K562 (cell line): ENCODE data around the gene U2AF1L4.

Source experiments
- CTCF ChIP-seq, 3 experiments: IDR thresholded peaks in 2 of 3; conservative IDR thresholded peaks in 1 of 3; 2 replicates each; pipeline ENCODE4 v1.5.1; 2011 to 2012; ENCODE audit warnings: low read length in 3 of 3, mild to moderate bottlenecking in 3 of 3, control low read depth in 2 of 3, improper control_type of control experiment in 1 of 3, inconsistent platforms in 1 of 3, low read depth in 1 of 3, mixed read lengths in 1 of 3, moderate library complexity in 1 of 3; ENCODE audit not compliant: insufficient read depth in 2 of 3
- IRF1 ChIP-seq: sonication (generic); formaldehyde crosslinking; IDR thresholded peaks from 2 replicates; pipeline ENCODE4 v1.8.0; 2022; ENCODE audit warnings: missing genetic modification reagents, mild to moderate bottlenecking, borderline replicate concordance
- KLF16 ChIP-seq: IDR thresholded peaks from 2 replicates; pipeline ENCODE4 v1.6.1; 2016; ENCODE audit warnings: antibody characterized with exemption
- MXI1 ChIP-seq: IDR thresholded peaks from 2 replicates; pipeline ENCODE4 v1.6.1; 2011; ENCODE audit warnings: low read depth, mild to moderate bottlenecking, improper control_type of control experiment, low read length
- MYC ChIP-seq, 2 experiments: fragments of 250-450 bp in 1 of 2; sonication (Bioruptor Pico) in 1 of 2; IDR thresholded peaks; 2 replicates each; pipeline versions ENCODE4 v1.5.1 to v1.6.1; 2012 to 2021; ENCODE audit warnings: low read depth in 2 of 2, borderline replicate concordance in 1 of 2, improper control_type of control experiment in 1 of 2, low read length in 1 of 2, mild to moderate bottlenecking in 1 of 2, moderate library complexity in 1 of 2
- RFX5 ChIP-seq: IDR thresholded peaks from 2 replicates; pipeline ENCODE4 v1.6.1; 2011; ENCODE audit warnings: low read depth, mild to moderate bottlenecking, improper control_type of control experiment, low read length
- TFAM ChIP-seq: fragments of 250-450 bp; sonication (Bioruptor Pico); conservative IDR thresholded peaks from 2 replicates; pipeline ENCODE4 v1.5.0; 2021; ENCODE audit warnings: mild to moderate bottlenecking, moderate library complexity
- ZC3H4 ChIP-seq: sonication (generic); formaldehyde crosslinking; IDR thresholded peaks from 2 replicates; pipeline ENCODE4 v1.9.0; 2021; ENCODE audit warnings: missing genetic modification reagents, borderline replicate concordance
- TF ChIP-seq, protein P1 (sequence below), 2 experiments: fragments of 450-650 bp in 1 of 2; sonication (generic) in 1 of 2; formaldehyde crosslinking in 1 of 2; IDR thresholded peaks; 2 replicates each; pipeline versions ENCODE4 v1.7.1 to v1.9.0; 2016 to 2022; ENCODE audit warnings: inconsistent platforms in 1 of 2, mild to moderate bottlenecking in 1 of 2, missing genetic modification reagents in 1 of 2

- TF ChIP-seq MYC (IDR thresholded peaks at IDR 0.05; ENCODE audit: low read depth, low read length) (no peak), MYC (CRISPR knock-in tag; IDR thresholded peaks at IDR 0.05; ENCODE audit: borderline replicate concordance, low read depth) (no peak), TFAM (CRISPR knock-in tag) (no peak), KLF16 (no peak), CTCF (IDR thresholded peaks at IDR 0.05 in 2 of 3, conservative IDR thresholded peaks at IDR 0.05 in 1 of 3; ENCODE audit: insufficient read depth in 2 of 3, low read depth in 1 of 3, low read length in 3 of 3) (no peak), RFX5 (no peak), ZC3H4 (CRISPR knock-in tag) (no peak), MXI1 (no peak), IRF1 (no peak)
- TF ChIP-seq, protein P1, sequence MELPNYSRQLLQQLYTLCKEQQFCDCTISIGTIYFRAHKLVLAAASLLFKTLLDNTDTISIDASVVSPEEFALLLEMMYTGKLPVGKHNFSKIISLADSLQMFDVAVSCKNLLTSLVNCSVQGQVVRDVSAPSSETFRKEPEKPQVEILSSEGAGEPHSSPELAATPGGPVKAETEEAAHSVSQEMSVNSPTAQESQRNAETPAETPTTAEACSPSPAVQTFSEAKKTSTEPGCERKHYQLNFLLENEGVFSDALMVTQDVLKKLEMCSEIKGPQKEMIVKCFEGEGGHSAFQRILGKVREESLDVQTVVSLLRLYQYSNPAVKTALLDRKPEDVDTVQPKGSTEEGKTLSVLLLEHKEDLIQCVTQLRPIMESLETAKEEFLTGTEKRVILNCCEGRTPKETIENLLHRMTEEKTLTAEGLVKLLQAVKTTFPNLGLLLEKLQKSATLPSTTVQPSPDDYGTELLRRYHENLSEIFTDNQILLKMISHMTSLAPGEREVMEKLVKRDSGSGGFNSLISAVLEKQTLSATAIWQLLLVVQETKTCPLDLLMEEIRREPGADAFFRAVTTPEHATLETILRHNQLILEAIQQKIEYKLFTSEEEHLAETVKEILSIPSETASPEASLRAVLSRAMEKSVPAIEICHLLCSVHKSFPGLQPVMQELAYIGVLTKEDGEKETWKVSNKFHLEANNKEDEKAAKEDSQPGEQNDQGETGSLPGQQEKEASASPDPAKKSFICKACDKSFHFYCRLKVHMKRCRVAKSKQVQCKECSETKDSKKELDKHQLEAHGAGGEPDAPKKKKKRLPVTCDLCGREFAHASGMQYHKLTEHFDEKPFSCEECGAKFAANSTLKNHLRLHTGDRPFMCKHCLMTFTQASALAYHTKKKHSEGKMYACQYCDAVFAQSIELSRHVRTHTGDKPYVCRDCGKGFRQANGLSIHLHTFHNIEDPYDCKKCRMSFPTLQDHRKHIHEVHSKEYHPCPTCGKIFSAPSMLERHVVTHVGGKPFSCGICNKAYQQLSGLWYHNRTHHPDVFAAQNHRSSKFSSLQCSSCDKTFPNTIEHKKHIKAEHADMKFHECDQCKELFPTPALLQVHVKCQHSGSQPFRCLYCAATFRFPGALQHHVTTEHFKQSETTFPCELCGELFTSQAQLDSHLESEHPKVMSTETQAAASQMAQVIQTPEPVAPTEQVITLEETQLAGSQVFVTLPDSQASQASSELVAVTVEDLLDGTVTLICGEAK (IDR thresholded peaks at IDR 0.05) = no peak
- TF ChIP-seq, protein P1 (CRISPR knock-in tag; IDR thresholded peaks at IDR 0.05) = no peak
Measured at GRCh38 chr19:35731353-35731752, 13.9 kb downstream of the U2AF1L4 start.
